SK-N-SH treated with all-trans-retinoic acid at 6 μM for 48 hours (cell line): ENCODE measurements around the gene INSYN1.

ENCODE experiments used
- ATAC-seq: fragments of 200-7000 bp; cut with Tn5 transposase; 3 replicates; pipeline ENCODE4 v1.9.1; 2020; ENCODE audit warnings: mild to moderate bottlenecking, moderate library complexity
- ARNTL ChIP-seq: fragments of 450-650 bp; formaldehyde crosslinking; IDR thresholded peaks from 2 replicates; pipeline ENCODE4 v1.5.0; 2020; ENCODE audit warnings: low read depth, mild to moderate bottlenecking, moderate library complexity, borderline replicate concordance
- BACH2 ChIP-seq: fragments of 250-450 bp; sonication (Bioruptor Pico); IDR thresholded peaks from 2 replicates; pipeline ENCODE4 v1.9.0; 2021; ENCODE audit warnings: mild to moderate bottlenecking, borderline replicate concordance
- CSDC2 ChIP-seq: fragments of 250-450 bp; sonication (Bioruptor Pico); IDR thresholded peaks from 2 replicates; pipeline ENCODE4 v1.5.0; 2020; ENCODE audit warnings: mild to moderate bottlenecking, moderate library complexity
- ESRRG ChIP-seq: fragments of 250-450 bp; sonication (Bioruptor Pico); IDR thresholded peaks from 2 replicates; pipeline ENCODE4 v1.6.1; 2021; ENCODE audit warnings: mild to moderate bottlenecking
- GLIS3 ChIP-seq: fragments of 250-450 bp; sonication (Bioruptor Pico); IDR thresholded peaks from 2 replicates; pipeline ENCODE4 v1.5.0; 2020; ENCODE audit warnings: mild to moderate bottlenecking, moderate library complexity
- ISL1 ChIP-seq: fragments of 250-450 bp; sonication (Bioruptor Pico); IDR thresholded peaks from 2 replicates; pipeline ENCODE4 v2.1.2; 2022; ENCODE audit warnings: mild to moderate bottlenecking, moderate library complexity
- PPARA ChIP-seq: fragments of 250-450 bp; sonication (Bioruptor Pico); IDR thresholded peaks from 2 replicates; pipeline ENCODE4 v1.5.0; 2020; ENCODE audit warnings: mild to moderate bottlenecking, borderline replicate concordance
- RARB ChIP-seq: fragments of 250-450 bp; sonication (Bioruptor Pico); IDR thresholded peaks from 2 replicates; pipeline ENCODE4 v1.8.0; 2021; ENCODE audit warnings: mild to moderate bottlenecking, moderate library complexity
- SNAI2 ChIP-seq: fragments of 250-450 bp; sonication (Bioruptor Pico); IDR thresholded peaks from 2 replicates; pipeline ENCODE4 v1.5.0; 2020; ENCODE audit warnings: mild to moderate bottlenecking, moderate library complexity
- TCF4 ChIP-seq: fragments of 250-450 bp; sonication (Bioruptor Pico); IDR thresholded peaks from 2 replicates; pipeline ENCODE4 v1.8.0; 2021; ENCODE audit warnings: mild to moderate bottlenecking, moderate library complexity, borderline replicate concordance
- TOX ChIP-seq: fragments of 250-450 bp; sonication (Bioruptor Pico); IDR thresholded peaks from 2 replicates; pipeline ENCODE4 v1.8.0; 2021; ENCODE audit warnings: mild to moderate bottlenecking, moderate library complexity, borderline replicate concordance
- ZC3H10 ChIP-seq: fragments of 250-450 bp; sonication (Bioruptor Pico); IDR thresholded peaks from 2 replicates; pipeline ENCODE4 v1.5.1; 2021; ENCODE audit warnings: mild to moderate bottlenecking, moderate library complexity
- ZFP3 ChIP-seq: fragments of 250-450 bp; sonication (Bioruptor Pico); IDR thresholded peaks from 2 replicates; pipeline ENCODE4 v1.5.0; 2020; ENCODE audit warnings: mild to moderate bottlenecking, moderate library complexity
- ZNF70 ChIP-seq: fragments of 450-650 bp; formaldehyde crosslinking; IDR thresholded peaks from 2 replicates; pipeline ENCODE4 v1.5.0; 2020; ENCODE audit warnings: mild to moderate bottlenecking, moderate library complexity
- ZNF8 ChIP-seq: fragments of 450-650 bp; formaldehyde crosslinking; IDR thresholded peaks from 2 replicates; pipeline ENCODE4 v1.5.0; 2020; ENCODE audit warnings: mild to moderate bottlenecking, moderate library complexity
- TF ChIP-seq, protein P1 (sequence below): fragments of 250-450 bp; sonication (Bioruptor Pico); IDR thresholded peaks from 2 replicates; pipeline ENCODE4 v1.5.0; 2020; ENCODE audit warnings: mild to moderate bottlenecking, moderate library complexity
- TF ChIP-seq, protein P2 (sequence below): fragments of 250-450 bp; sonication (Bioruptor Pico); IDR thresholded peaks from 2 replicates; pipeline ENCODE4 v1.5.1; 2020; ENCODE audit warnings: low read depth, mild to moderate bottlenecking, moderate library complexity
- TF ChIP-seq, protein P3 (sequence below): fragments of 250-450 bp; sonication (Bioruptor Pico); IDR thresholded peaks from 2 replicates; pipeline ENCODE4 v1.5.1; 2021; ENCODE audit warnings: mild to moderate bottlenecking, moderate library complexity
- TF ChIP-seq, protein P4 (sequence below): fragments of 250-450 bp; sonication (Bioruptor Pico); IDR thresholded peaks from 2 replicates; pipeline ENCODE4 v1.8.0; 2021; ENCODE audit warnings: low read depth, mild to moderate bottlenecking, moderate library complexity, borderline replicate concordance
- TF ChIP-seq, protein P5 (sequence below): fragments of 250-450 bp; sonication (Bioruptor Pico); IDR thresholded peaks from 2 replicates; pipeline ENCODE4 v1.8.0; 2020; ENCODE audit warnings: mild to moderate bottlenecking, moderate library complexity, borderline replicate concordance

The INSYN1 gene

DNA sequence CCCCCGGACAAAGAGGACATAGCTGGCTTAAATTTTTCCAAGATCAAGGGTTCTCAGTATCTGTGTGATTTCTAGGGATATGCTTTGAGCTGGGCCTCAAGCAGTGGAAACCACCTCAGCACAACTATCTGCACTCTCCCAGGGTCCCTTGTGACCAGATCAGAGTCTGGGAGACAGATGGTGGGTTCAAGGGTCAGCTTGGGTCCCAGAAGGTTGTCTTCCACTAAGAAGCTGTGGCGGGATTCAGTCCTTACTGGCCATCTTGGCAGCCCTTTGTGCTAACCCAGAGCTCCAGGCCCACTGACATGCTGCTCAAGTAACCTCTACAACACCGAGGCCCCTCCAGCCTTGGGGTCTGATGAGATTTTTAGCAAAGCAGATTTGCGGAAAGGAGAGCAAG is 2.7 kb downstream of the INSYN1 start:
- no peak for ATAC-seq
- no peak for TF ChIP-seq ZNF70
- TF ChIP-seq SNAI2 (CRISPR knock-in tag): no peak
- TF ChIP-seq GLIS3: no peak
- TF ChIP-seq PPARA: no peak
- no peak for TF ChIP-seq TCF4
- TF ChIP-seq, protein P1, sequence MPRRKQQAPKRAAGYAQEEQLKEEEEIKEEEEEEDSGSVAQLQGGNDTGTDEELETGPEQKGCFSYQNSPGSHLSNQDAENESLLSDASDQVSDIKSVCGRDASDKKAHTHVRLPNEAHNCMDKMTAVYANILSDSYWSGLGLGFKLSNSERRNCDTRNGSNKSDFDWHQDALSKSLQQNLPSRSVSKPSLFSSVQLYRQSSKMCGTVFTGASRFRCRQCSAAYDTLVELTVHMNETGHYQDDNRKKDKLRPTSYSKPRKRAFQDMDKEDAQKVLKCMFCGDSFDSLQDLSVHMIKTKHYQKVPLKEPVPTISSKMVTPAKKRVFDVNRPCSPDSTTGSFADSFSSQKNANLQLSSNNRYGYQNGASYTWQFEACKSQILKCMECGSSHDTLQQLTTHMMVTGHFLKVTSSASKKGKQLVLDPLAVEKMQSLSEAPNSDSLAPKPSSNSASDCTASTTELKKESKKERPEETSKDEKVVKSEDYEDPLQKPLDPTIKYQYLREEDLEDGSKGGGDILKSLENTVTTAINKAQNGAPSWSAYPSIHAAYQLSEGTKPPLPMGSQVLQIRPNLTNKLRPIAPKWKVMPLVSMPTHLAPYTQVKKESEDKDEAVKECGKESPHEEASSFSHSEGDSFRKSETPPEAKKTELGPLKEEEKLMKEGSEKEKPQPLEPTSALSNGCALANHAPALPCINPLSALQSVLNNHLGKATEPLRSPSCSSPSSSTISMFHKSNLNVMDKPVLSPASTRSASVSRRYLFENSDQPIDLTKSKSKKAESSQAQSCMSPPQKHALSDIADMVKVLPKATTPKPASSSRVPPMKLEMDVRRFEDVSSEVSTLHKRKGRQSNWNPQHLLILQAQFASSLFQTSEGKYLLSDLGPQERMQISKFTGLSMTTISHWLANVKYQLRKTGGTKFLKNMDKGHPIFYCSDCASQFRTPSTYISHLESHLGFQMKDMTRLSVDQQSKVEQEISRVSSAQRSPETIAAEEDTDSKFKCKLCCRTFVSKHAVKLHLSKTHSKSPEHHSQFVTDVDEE (CRISPR knock-in tag): no peak
- TF ChIP-seq, protein P2, sequence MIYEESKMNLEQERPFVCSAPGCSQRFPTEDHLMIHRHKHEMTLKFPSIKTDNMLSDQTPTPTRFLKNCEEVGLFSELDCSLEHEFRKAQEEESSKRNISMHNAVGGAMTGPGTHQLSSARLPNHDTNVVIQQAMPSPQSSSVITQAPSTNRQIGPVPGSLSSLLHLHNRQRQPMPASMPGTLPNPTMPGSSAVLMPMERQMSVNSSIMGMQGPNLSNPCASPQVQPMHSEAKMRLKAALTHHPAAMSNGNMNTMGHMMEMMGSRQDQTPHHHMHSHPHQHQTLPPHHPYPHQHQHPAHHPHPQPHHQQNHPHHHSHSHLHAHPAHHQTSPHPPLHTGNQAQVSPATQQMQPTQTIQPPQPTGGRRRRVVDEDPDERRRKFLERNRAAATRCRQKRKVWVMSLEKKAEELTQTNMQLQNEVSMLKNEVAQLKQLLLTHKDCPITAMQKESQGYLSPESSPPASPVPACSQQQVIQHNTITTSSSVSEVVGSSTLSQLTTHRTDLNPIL (CRISPR knock-in tag): no peak
- TF ChIP-seq BACH2: no peak
- TF ChIP-seq, protein P3, sequence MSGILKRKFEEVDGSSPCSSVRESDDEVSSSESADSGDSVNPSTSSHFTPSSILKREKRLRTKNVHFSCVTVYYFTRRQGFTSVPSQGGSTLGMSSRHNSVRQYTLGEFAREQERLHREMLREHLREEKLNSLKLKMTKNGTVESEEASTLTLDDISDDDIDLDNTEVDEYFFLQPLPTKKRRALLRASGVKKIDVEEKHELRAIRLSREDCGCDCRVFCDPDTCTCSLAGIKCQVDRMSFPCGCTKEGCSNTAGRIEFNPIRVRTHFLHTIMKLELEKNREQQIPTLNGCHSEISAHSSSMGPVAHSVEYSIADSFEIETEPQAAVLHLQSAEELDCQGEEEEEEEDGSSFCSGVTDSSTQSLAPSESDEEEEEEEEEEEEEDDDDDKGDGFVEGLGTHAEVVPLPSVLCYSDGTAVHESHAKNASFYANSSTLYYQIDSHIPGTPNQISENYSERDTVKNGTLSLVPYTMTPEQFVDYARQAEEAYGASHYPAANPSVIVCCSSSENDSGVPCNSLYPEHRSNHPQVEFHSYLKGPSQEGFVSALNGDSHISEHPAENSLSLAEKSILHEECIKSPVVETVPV: no peak
- TF ChIP-seq ISL1 (CRISPR knock-in tag): no peak
- TF ChIP-seq TOX (CRISPR knock-in tag): no peak
- no peak for TF ChIP-seq ZNF8 (CRISPR knock-in tag)
- TF ChIP-seq, protein P4, sequence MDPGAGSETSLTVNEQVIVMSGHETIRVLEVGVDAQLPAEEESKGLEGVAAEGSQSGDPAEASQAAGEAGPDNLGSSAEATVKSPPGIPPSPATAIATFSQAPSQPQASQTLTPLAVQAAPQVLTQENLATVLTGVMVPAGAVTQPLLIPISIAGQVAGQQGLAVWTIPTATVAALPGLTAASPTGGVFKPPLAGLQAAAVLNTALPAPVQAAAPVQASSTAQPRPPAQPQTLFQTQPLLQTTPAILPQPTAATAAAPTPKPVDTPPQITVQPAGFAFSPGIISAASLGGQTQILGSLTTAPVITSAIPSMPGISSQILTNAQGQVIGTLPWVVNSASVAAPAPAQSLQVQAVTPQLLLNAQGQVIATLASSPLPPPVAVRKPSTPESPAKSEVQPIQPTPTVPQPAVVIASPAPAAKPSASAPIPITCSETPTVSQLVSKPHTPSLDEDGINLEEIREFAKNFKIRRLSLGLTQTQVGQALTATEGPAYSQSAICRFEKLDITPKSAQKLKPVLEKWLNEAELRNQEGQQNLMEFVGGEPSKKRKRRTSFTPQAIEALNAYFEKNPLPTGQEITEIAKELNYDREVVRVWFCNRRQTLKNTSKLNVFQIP (CRISPR knock-in tag): no peak
- no peak for TF ChIP-seq ZFP3 (CRISPR knock-in tag)

DNA sequence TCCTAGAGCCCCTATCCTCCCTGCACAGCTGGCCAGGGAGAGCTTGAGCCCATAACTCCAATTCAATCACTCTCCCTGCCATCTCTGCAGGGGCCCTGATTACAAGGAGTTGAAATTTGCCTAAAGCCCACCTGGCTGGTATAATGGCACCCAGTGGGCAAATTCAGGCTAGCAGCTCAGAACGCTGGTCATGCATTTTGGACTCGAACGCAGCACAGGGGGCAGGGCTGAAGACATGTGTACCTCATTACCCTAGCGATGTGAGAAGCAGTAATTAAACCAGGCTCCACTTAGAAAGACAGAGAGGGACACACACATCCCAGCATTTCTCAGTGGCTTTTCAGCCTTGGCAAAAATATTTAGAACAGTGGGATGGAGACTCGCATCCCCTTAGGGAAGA is 3.2 kb downstream of the INSYN1 start:
- no peak for TF ChIP-seq ZNF70
- TF ChIP-seq ARNTL (CRISPR knock-in tag): no peak
- TF ChIP-seq CSDC2 (CRISPR knock-in tag): no peak
- TF ChIP-seq ISL1 (CRISPR knock-in tag): no peak
- no peak for TF ChIP-seq TCF4
- no peak for TF ChIP-seq ESRRG
- no peak for TF ChIP-seq BACH2
- TF ChIP-seq, protein P4 (CRISPR knock-in tag): no peak
- TF ChIP-seq, protein P2 (CRISPR knock-in tag): no peak
- TF ChIP-seq SNAI2 (CRISPR knock-in tag): no peak
- no peak for TF ChIP-seq ZNF8 (CRISPR knock-in tag)
- TF ChIP-seq GLIS3: no peak
- TF ChIP-seq RARB: no peak
- no peak for TF ChIP-seq ZFP3 (CRISPR knock-in tag)
- ATAC-seq: no peak

DNA sequence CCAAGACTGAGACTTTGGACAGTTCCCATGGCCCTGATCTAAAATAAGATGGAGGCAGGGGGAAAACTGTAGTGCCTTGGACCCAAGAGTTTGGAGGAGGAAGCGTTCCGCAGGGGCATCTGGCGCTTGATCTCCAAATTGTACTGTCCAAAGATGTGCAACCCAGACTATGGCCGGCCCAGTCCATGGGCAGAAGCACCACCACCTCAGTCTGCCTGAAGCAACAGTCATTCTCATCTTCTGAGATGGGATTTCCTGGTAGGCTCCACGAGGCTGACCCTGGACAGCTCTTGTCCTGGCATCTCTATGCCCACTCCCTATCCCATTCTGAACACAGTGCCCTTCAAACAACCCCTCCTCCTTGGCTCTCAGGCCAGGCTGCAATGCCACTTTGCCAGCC is 3.6 kb downstream of the INSYN1 start:
- no peak for ATAC-seq
- TF ChIP-seq, protein P3: no peak
- TF ChIP-seq ARNTL (CRISPR knock-in tag) (no peak), PPARA (no peak), ISL1 (CRISPR knock-in tag) (no peak), RARB (no peak), ZFP3 (CRISPR knock-in tag) (no peak), ZC3H10 (no peak)
- TF ChIP-seq, protein P2 (CRISPR knock-in tag): no peak
- TF ChIP-seq, protein P4 (CRISPR knock-in tag): no peak
- TF ChIP-seq, protein P5, sequence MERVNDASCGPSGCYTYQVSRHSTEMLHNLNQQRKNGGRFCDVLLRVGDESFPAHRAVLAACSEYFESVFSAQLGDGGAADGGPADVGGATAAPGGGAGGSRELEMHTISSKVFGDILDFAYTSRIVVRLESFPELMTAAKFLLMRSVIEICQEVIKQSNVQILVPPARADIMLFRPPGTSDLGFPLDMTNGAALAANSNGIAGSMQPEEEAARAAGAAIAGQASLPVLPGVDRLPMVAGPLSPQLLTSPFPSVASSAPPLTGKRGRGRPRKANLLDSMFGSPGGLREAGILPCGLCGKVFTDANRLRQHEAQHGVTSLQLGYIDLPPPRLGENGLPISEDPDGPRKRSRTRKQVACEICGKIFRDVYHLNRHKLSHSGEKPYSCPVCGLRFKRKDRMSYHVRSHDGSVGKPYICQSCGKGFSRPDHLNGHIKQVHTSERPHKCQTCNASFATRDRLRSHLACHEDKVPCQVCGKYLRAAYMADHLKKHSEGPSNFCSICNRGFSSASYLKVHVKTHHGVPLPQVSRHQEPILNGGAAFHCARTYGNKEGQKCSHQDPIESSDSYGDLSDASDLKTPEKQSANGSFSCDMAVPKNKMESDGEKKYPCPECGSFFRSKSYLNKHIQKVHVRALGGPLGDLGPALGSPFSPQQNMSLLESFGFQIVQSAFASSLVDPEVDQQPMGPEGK (CRISPR knock-in tag): no peak
